ENCODE results near the gene RAET1G.

- TF ChIP-seq CTCF (IDR thresholded peaks at IDR 0.05) = no peak
- TF ChIP-seq POLR2A (IDR thresholded peaks at IDR 0.05) = no peak
Measured at GRCh38 chr6:149884617-149885016, 38.3 kb downstream of the RAET1G start.

Measured in lower leg skin (tissue), 3 donors.